Natural killer cell (primary cell): ENCODE data around the gene PRRT3. TPM values are rescaled to one million over a fixed set of nuclear protein-coding genes. Genes with fewer than 3 reads are reported as not detected.

Source experiments
- ATAC-seq, 3 donors: fragments of 150-1000 bp in 2 of 3; fragments of 200-7000 bp in 1 of 3; cut with Tn5 transposase; 1 replicate in 1 of 3; 2 replicates in 2 of 3; pipeline ENCODE4 v1.10.0; 2021; ENCODE audit warnings: mild to moderate bottlenecking in 2 of 3, moderate library complexity in 2 of 3
- DNase-seq, 2 donors: peaks; one replicate each; pipeline versions ENCODE4 v3.0.0 to v3.0.0-alpha.2; 2013 to 2021; ENCODE audit warnings: mixed read lengths in 1 of 2
- H3K27ac ChIP-seq: one replicate; pipeline ENCODE4 v1.5.1; 2013; ENCODE audit warnings: mild to moderate bottlenecking, low read length
- H3K27me3 ChIP-seq: one replicate; pipeline ENCODE4 v1.6.1; 2013; ENCODE audit warnings: low read length; ENCODE audit not compliant: control insufficient read depth, insufficient read depth
- H3K36me3 ChIP-seq: one replicate; pipeline ENCODE4 v1.6.1; 2013; ENCODE audit warnings: low read length; ENCODE audit not compliant: control insufficient read depth, insufficient read depth
- H3K4me1 ChIP-seq: one replicate; pipeline ENCODE4 v1.6.1; 2013; ENCODE audit warnings: low read length; ENCODE audit not compliant: control insufficient read depth, insufficient read depth
- H3K4me3 ChIP-seq: one replicate; pipeline ENCODE4 v1.5.1; 2013; ENCODE audit warnings: low read length
- H3K9me3 ChIP-seq: one replicate; pipeline ENCODE4 v1.6.1; 2013; ENCODE audit warnings: low read length; ENCODE audit not compliant: control insufficient read depth, insufficient read depth
- H3K27ac Mint-ChIP-seq, 2 donors: one replicate each; pipeline ENCODE4 v1.8.0; 2022; ENCODE audit warnings: mild to moderate bottlenecking in 2 of 2, mixed read lengths in 2 of 2, moderate library complexity in 1 of 2
- H3K27me3 Mint-ChIP-seq, 2 donors: one replicate each; pipeline ENCODE4 v1.8.0; 2022; ENCODE audit warnings: low read depth in 2 of 2, mixed read lengths in 2 of 2
- H3K36me3 Mint-ChIP-seq: one replicate; pipeline ENCODE4 v1.8.0; 2022; ENCODE audit warnings: mixed read lengths
- H3K4me1 Mint-ChIP-seq, 2 donors: one replicate each; pipeline ENCODE4 v1.8.0; 2022; ENCODE audit warnings: mixed read lengths in 2 of 2
- H3K4me3 Mint-ChIP-seq: one replicate; pipeline ENCODE4 v1.8.0; 2022; ENCODE audit warnings: mild to moderate bottlenecking, moderate library complexity, mixed read lengths
- H3K9me3 Mint-ChIP-seq, 2 donors: one replicate each; pipeline ENCODE4 v1.8.0; 2022; ENCODE audit warnings: mixed read lengths in 2 of 2
- WGBS: methylation state at CpG from one replicate; pipeline ENCODE4 v1.1.7; 2013; ENCODE audit warnings: missing lambda C conversion rate; ENCODE audit not compliant: insufficient coverage; 5-methylcytosine and 5-hydroxymethylcytosine counted together
- intact Hi-C: fragments of 100-400 bp; cut with micrococcal nuclease; formaldehyde crosslinking; loops from one replicate; pipeline ENCODE4 v1.14.2; 2022
- total RNA-seq, 4 donors: library from RNA; stranded (reverse); fragments of 120-200 nt in 1 of 4; gene quantifications; one replicate each; pipeline versions ENCODE4 v1.2.3 to v1.2.4, GENCODE V29; 2013 to 2022
- TF ChIP-seq, protein P1 (sequence below): fragments of 200-600 bp; IDR thresholded peaks from one replicate; pipeline ENCODE4 v1.8.0; 2022; ENCODE audit warnings: antibody characterized with exemption

Gene PRRT3
- total RNA-seq, 3 donors from 2014 or later (not counting 1 experiment from before 2014, with no cell fraction given): 2.2 to 5.1 (median 4.8) TPM

DNA sequence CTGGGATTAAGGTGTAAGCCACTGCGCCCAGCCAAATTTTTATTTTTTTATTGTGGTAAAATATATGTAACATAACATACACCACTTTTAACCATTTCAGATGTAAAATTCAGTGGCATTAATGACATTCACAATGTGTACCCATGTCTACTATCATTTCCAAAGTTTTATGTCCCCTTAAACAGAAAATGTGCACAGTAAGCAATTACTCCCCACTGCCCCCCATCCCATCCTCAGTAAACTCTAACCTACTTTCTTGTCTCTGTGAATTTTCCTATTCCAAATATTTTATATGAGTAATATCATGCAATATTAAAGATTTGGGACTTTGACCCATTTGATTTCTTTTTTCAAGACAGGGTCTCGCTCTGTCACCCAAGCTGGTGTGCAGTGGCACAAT lies 14.6 kb upstream of the PRRT3 start:
- 100% methylated on average over 1 of the region's 2 CpGs for WGBS
- H3K4me3 ChIP-seq: no peak overlapping the region
- no peak overlapping the region for H3K27ac Mint-ChIP-seq
- no peaks in the 10 kb centered on the region for H3K9me3 Mint-ChIP-seq
- peaks cover 28% of the 10 kb centered on the region for H3K36me3 Mint-ChIP-seq
- no peaks in the 10 kb centered on the region for H3K4me1 ChIP-seq
- H3K27me3 Mint-ChIP-seq: no peaks in the 10 kb centered on the region
- no peak overlapping the region for H3K27ac ChIP-seq
- ATAC-seq (no peak), DNase-seq (no peak)
- H3K27me3 ChIP-seq: no peaks in the 10 kb centered on the region
- no peaks in the 10 kb centered on the region for H3K9me3 ChIP-seq
- peaks cover 56% of the 10 kb centered on the region for H3K36me3 ChIP-seq
- intact Hi-C loops: no loop called here
- no peaks in the 10 kb centered on the region for H3K4me1 Mint-ChIP-seq
- TF ChIP-seq, protein P1, sequence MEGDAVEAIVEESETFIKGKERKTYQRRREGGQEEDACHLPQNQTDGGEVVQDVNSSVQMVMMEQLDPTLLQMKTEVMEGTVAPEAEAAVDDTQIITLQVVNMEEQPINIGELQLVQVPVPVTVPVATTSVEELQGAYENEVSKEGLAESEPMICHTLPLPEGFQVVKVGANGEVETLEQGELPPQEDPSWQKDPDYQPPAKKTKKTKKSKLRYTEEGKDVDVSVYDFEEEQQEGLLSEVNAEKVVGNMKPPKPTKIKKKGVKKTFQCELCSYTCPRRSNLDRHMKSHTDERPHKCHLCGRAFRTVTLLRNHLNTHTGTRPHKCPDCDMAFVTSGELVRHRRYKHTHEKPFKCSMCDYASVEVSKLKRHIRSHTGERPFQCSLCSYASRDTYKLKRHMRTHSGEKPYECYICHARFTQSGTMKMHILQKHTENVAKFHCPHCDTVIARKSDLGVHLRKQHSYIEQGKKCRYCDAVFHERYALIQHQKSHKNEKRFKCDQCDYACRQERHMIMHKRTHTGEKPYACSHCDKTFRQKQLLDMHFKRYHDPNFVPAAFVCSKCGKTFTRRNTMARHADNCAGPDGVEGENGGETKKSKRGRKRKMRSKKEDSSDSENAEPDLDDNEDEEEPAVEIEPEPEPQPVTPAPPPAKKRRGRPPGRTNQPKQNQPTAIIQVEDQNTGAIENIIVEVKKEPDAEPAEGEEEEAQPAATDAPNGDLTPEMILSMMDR: no peak
- H3K4me3 Mint-ChIP-seq: no peak overlapping the region

DNA sequence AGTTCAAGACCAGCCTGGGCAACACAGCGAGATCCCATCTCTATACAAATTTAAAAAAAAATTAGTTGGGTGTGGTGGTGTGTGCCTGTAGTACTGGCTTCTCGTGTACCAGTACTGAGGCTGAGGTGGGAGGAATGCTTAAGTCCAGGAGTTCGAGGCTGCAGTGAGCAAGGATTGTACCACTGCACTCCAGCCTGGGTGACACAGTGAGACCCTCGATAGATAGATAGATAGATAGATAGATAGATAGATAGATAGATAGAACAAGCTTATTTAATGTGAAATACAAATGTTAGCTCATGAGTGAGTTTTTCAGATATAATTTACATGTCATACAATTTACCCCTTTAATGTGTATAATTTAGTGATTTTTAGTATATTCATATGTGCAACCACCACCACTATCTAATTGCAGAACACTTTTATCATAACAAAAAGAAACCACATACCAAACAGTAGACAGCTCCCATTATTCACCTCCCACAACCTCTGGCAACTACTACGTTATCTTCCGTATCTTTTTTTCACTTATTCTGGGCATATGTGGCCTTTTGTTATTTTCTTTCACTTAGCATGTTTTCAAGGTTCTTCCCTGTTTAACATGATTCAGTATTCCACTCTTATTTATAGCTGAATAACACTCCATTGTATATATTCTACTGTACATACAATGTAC lies 13.1 kb upstream of the PRRT3 start:
- Mint-ChIP-seq H3K4me3 (no peak overlapping the region), H3K9me3 (no peaks in the 10 kb centered on the region), H3K27me3 (no peaks in the 10 kb centered on the region), H3K27ac (no peak overlapping the region), H3K4me1 (no peaks in the 10 kb centered on the region), H3K36me3 (peaks cover 20% of the 10 kb centered on the region)
- WGBS: 96% methylated on average over 5 of the region's 6 CpGs
- intact Hi-C loops: no loop called here
- Histone ChIP-seq H3K27me3 (no peaks in the 10 kb centered on the region), H3K9me3 (no peaks in the 10 kb centered on the region), H3K4me3 (no peak overlapping the region), H3K36me3 (peaks cover 44% of the 10 kb centered on the region), H3K27ac (no peak overlapping the region), H3K4me1 (no peaks in the 10 kb centered on the region)
- TF ChIP-seq, protein P1: no peak
- ATAC-seq (no peak), DNase-seq (no peak)

DNA sequence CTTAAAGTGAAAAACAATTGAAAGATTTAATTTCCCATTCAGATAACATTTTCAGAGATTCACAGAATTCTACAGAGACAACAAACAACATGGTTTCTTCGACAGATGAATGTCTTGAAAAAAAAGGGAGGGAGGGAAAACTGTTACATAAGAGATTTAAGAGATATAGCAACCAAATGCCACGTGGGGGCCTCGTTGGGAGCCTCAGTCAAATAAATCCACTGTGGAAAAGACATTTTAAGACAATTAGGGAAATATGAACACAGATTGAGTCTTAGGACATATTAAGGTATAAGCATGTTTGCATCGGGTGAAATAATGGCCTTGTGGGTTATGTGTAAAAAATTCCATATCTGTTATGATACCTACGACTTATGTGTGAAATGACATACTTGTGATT lies 5.0 kb upstream of the PRRT3 start:
- intact Hi-C loops: no loop called here
- Mint-ChIP-seq H3K4me3 (no peak overlapping the region), H3K9me3 (no peaks in the 10 kb centered on the region), H3K27me3 (no peaks in the 10 kb centered on the region), H3K4me1 (peaks cover 8 to 10% of the 10 kb centered on the region in 2 donors), H3K27ac (no peak overlapping the region), H3K36me3 (no peaks in the 10 kb centered on the region)
- TF ChIP-seq, protein P1: no peak
- ATAC-seq (no peak), DNase-seq (no peak)
- H3K36me3 ChIP-seq: peaks cover 4% of the 10 kb centered on the region
- H3K4me1 ChIP-seq: peaks cover 3% of the 10 kb centered on the region
- no peaks in the 10 kb centered on the region for H3K27me3 ChIP-seq
- no peaks in the 10 kb centered on the region for H3K9me3 ChIP-seq
- H3K27ac ChIP-seq: no peak overlapping the region
- no peak overlapping the region for H3K4me3 ChIP-seq
- WGBS: 34% methylated on average over 4 of the region's 5 CpGs
